Liver (tissue), 9 donors: Measurements from ENCODE around the gene FEZ2. TPM values are rescaled to one million over a fixed set of nuclear protein-coding genes. Genes with fewer than 3 reads are reported as not detected.

Experiments used
- DNase-seq: peaks from one replicate; pipeline ENCODE4 v3.0.0-alpha.2; 2017; ENCODE audit warnings: low spot score
- H3K27ac ChIP-seq, 2 donors: one replicate each; pipeline ENCODE4 v1.7.0; 2013; ENCODE audit warnings: inconsistent platforms in 2 of 2, low read length in 2 of 2, control low read depth in 1 of 2, low read depth in 1 of 2, mild to moderate bottlenecking in 1 of 2
- H3K27me3 ChIP-seq, 4 donors: one replicate each; pipeline versions ENCODE4 v1.6.1 to v1.7.0; 2013; ENCODE audit warnings: low read length in 3 of 4, inconsistent platforms in 1 of 4, mild to moderate bottlenecking in 1 of 4, moderate library complexity in 1 of 4; ENCODE audit not compliant: control insufficient read depth in 4 of 4, insufficient read depth in 4 of 4
- H3K36me3 ChIP-seq, 4 donors: one replicate each; pipeline versions ENCODE4 v1.6.1 to v1.7.0; 2013; ENCODE audit warnings: low read length in 3 of 4, mild to moderate bottlenecking in 3 of 4, low read depth in 1 of 4, moderate library complexity in 1 of 4; ENCODE audit not compliant: control insufficient read depth in 4 of 4, insufficient read depth in 3 of 4
- H3K4me1 ChIP-seq, 4 donors: one replicate each; pipeline versions ENCODE4 v1.6.1 to v1.7.0; 2013; ENCODE audit warnings: low read length in 3 of 4, mild to moderate bottlenecking in 3 of 4, moderate library complexity in 1 of 4; ENCODE audit not compliant: control insufficient read depth in 4 of 4, insufficient read depth in 4 of 4
- H3K4me3 ChIP-seq, 3 donors: one replicate each; pipeline versions ENCODE4 v1.6.1 to v1.7.0; 2013; ENCODE audit warnings: low read length in 3 of 3, control low read depth in 1 of 3, low read depth in 1 of 3, mild to moderate bottlenecking in 1 of 3
- H3K9ac ChIP-seq, 2 donors: one replicate each; pipeline ENCODE4 v1.7.0; 2013; ENCODE audit warnings: low read length in 2 of 2, mild to moderate bottlenecking in 2 of 2, moderate library complexity in 2 of 2, control low read depth in 1 of 2, low read depth in 1 of 2
- H3K9me3 ChIP-seq, 4 donors: one replicate each; pipeline versions ENCODE4 v1.6.1 to v1.7.0; 2013; ENCODE audit warnings: low read length in 3 of 4; ENCODE audit not compliant: control insufficient read depth in 4 of 4
- EGR1 ChIP-seq, 2 donors: IDR thresholded peaks; 2 replicates each; pipeline ENCODE4 v1.6.1; 2016 to 2018; ENCODE audit warnings: antibody characterized with exemption in 2 of 2, low read depth in 2 of 2
- FOXA1 ChIP-seq: IDR thresholded peaks from 2 replicates; pipeline ENCODE4 v1.6.1; 2016; ENCODE audit warnings: antibody characterized with exemption
- FOXA2 ChIP-seq: IDR thresholded peaks from 2 replicates; pipeline ENCODE4 v1.6.1; 2016; ENCODE audit warnings: antibody characterized with exemption
- GABPA ChIP-seq, 2 donors: IDR thresholded peaks in 1 of 2; conservative IDR thresholded peaks in 1 of 2; 2 replicates each; pipeline ENCODE4 v1.6.1; 2016; ENCODE audit warnings: antibody characterized with exemption in 2 of 2, mild to moderate bottlenecking in 1 of 2, moderate library complexity in 1 of 2
- HNF4A ChIP-seq, 2 donors: conservative IDR thresholded peaks; 2 replicates each; pipeline ENCODE4 v1.6.1; 2016; ENCODE audit warnings: antibody characterized with exemption in 2 of 2, mild to moderate bottlenecking in 2 of 2
- JUND ChIP-seq, 2 donors: IDR thresholded peaks; 2 replicates each; pipeline ENCODE4 v1.6.1; 2016; ENCODE audit warnings: antibody characterized with exemption in 2 of 2
- RAD21 ChIP-seq, 2 donors: IDR thresholded peaks; 2 replicates each; pipeline ENCODE4 v1.6.1; 2016; ENCODE audit warnings: antibody characterized with exemption in 2 of 2, mild to moderate bottlenecking in 2 of 2
- RXRA ChIP-seq, 2 donors: IDR thresholded peaks; 2 replicates each; pipeline ENCODE4 v1.6.1; 2017 to 2018; ENCODE audit warnings: antibody characterized with exemption in 2 of 2, mild to moderate bottlenecking in 1 of 2
- SP1 ChIP-seq: IDR thresholded peaks from 2 replicates; pipeline ENCODE4 v1.6.1; 2018; ENCODE audit warnings: antibody characterized with exemption, mild to moderate bottlenecking
- TAF1 ChIP-seq: conservative IDR thresholded peaks from 2 replicates; pipeline ENCODE4 v1.6.1; 2016; ENCODE audit warnings: antibody characterized with exemption, mild to moderate bottlenecking
- YY1 ChIP-seq: IDR thresholded peaks from 2 replicates; pipeline ENCODE4 v1.6.1; 2016; ENCODE audit warnings: antibody characterized with exemption, mild to moderate bottlenecking
- WGBS: extraction: QIAGEN DNeasy Blood & Tissue Kit; methylation state at CpG from one replicate; pipeline ENCODE4 v1.1.7; 2013; 5-methylcytosine and 5-hydroxymethylcytosine counted together
- polyA plus RNA-seq, 2 donors: library from polyadenylated mRNA; stranded (reverse) in 1 of 2; unstranded in 1 of 2; fragments of 200-250 nt in 1 of 2; fragments of >200 nt in 1 of 2; fragmentation: Nextera tagmentation in 1 of 2; extraction: Ambion mirVana in 1 of 2; gene quantifications; one replicate each; pipeline versions ENCODE4 v1.2.1 to v1.2.3, GENCODE V29; 2013 to 2015
- total RNA-seq, 2 donors: library from RNA; depleted of rRNA; stranded (reverse); fragments of >200 nt; gene quantifications; one replicate each; pipeline ENCODE4 v1.2.3, GENCODE V29; 2014
- TF ChIP-seq, protein P1 (sequence below): IDR thresholded peaks from 2 replicates; pipeline ENCODE4 v1.6.1; 2016; ENCODE audit warnings: antibody characterized with exemption
- TF ChIP-seq, protein P2 (sequence below): fragments of 150-350 bp; IDR thresholded peaks from 2 replicates; pipeline ENCODE4 v1.5.1; 2017; ENCODE audit warnings: improper control_type of control experiment, low read depth, low read length; ENCODE audit not compliant: missing input control
- TF ChIP-seq, protein P3 (sequence below): IDR thresholded peaks from 2 replicates; pipeline ENCODE4 v1.6.1; 2016; ENCODE audit warnings: antibody characterized with exemption
- TF ChIP-seq, protein P4 (sequence below): IDR thresholded peaks from 2 replicates; pipeline ENCODE4 v1.6.1; 2016; ENCODE audit warnings: antibody characterized with exemption
- donor health status: healthy.
- donor health status: healthy.
- donor health status: healthy.
- donor health status: healthy.
- donor health status: healthy.

The FEZ2 gene
- total and polyA plus RNA-seq, 4 donors = 11.9 to 16.1 (median 14.1) TPM

DNA sequence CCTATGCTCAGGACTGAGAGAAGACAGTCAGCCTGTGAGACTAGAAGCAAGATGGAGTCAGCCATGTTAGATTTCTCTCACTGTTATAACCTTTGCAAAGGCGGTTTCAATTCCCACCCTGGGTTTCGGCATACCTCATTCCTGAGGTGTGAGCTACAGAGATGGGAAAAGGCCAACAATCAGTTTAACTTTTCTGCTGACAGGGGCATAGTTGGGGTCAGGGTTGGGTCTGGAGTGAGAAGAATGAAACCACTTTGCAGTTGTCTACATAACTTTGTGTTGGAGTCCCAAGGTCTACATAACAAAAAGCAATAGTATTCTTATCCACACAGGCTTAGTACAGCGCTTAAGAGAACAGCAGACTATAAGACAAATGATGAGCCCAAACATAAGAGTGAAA lies 28.1 kb upstream of the FEZ2 start:
- H3K27ac ChIP-seq = no peak overlapping the region
- no peaks in the 10 kb centered on the region for H3K27me3 ChIP-seq
- WGBS = 98% methylated on average over 3 of the region's 3 CpGs
- H3K36me3 ChIP-seq = no peaks in the 10 kb centered on the region
- H3K9me3 ChIP-seq = peaks cover 4 to 8% (median 5%) of the 10 kb centered on the region in 4 donors
- no peak for DNase-seq
- H3K9ac ChIP-seq = no peak overlapping the region
- H3K4me1 ChIP-seq = no peaks in the 10 kb centered on the region
- no peak overlapping the region for H3K4me3 ChIP-seq
- TF ChIP-seq, protein P1, sequence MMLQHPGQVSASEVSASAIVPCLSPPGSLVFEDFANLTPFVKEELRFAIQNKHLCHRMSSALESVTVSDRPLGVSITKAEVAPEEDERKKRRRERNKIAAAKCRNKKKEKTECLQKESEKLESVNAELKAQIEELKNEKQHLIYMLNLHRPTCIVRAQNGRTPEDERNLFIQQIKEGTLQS = no peak
- TF ChIP-seq GABPA (IDR thresholded peaks at IDR 0.05 in 1 of 2, conservative IDR thresholded peaks at IDR 0.05 in 1 of 2) (no peak), SP1 (no peak)

DNA sequence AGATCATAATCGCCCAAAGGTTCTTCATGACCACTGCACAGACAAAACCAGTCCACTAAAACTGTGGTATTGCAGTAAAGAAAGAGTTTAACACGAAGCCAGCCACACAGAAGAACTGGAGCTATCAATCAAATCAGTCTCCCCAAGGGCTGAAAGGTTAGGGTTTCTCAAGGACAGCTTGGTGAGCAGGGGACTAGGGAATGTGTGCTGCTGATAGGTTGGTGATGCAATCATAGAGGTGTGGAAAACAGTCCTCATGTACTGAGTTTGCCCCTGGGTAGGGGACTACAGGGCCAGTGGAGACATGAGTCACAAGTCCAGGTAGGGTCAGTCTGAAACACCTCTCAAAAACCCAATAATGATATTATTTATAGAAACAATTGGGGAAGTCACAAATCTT lies 27.3 kb upstream of the FEZ2 start:
- 78% methylated on average over 2 of the region's 2 CpGs for WGBS
- Histone ChIP-seq H3K4me1 (no peaks in the 10 kb centered on the region), H3K36me3 (no peaks in the 10 kb centered on the region), H3K4me3 (peak overlapping the region in 1 of 3 donors; percentile 49), H3K9ac (no peak overlapping the region), H3K27ac (no peak overlapping the region), H3K9me3 (peaks cover 4 to 8% (median 5%) of the 10 kb centered on the region in 4 donors), H3K27me3 (no peaks in the 10 kb centered on the region)
- TF ChIP-seq RXRA (IDR thresholded peaks at IDR 0.05) (no peak), YY1 (no peak), TAF1 (no peak), EGR1 (IDR thresholded peaks at IDR 0.05; ENCODE audit: low read depth in 2 of 2) (no peak), RAD21 (IDR thresholded peaks at IDR 0.05) (no peak), SP1 (no peak), FOXA2 (no peak)
- TF ChIP-seq, protein P1 = no peak
- TF ChIP-seq, protein P2, sequence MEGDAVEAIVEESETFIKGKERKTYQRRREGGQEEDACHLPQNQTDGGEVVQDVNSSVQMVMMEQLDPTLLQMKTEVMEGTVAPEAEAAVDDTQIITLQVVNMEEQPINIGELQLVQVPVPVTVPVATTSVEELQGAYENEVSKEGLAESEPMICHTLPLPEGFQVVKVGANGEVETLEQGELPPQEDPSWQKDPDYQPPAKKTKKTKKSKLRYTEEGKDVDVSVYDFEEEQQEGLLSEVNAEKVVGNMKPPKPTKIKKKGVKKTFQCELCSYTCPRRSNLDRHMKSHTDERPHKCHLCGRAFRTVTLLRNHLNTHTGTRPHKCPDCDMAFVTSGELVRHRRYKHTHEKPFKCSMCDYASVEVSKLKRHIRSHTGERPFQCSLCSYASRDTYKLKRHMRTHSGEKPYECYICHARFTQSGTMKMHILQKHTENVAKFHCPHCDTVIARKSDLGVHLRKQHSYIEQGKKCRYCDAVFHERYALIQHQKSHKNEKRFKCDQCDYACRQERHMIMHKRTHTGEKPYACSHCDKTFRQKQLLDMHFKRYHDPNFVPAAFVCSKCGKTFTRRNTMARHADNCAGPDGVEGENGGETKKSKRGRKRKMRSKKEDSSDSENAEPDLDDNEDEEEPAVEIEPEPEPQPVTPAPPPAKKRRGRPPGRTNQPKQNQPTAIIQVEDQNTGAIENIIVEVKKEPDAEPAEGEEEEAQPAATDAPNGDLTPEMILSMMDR = no peak
- TF ChIP-seq, protein P3, sequence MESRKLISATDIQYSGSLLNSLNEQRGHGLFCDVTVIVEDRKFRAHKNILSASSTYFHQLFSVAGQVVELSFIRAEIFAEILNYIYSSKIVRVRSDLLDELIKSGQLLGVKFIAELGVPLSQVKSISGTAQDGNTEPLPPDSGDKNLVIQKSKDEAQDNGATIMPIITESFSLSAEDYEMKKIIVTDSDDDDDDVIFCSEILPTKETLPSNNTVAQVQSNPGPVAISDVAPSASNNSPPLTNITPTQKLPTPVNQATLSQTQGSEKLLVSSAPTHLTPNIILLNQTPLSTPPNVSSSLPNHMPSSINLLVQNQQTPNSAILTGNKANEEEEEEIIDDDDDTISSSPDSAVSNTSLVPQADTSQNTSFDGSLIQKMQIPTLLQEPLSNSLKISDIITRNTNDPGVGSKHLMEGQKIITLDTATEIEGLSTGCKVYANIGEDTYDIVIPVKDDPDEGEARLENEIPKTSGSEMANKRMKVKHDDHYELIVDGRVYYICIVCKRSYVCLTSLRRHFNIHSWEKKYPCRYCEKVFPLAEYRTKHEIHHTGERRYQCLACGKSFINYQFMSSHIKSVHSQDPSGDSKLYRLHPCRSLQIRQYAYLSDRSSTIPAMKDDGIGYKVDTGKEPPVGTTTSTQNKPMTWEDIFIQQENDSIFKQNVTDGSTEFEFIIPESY = no peak
- DNase-seq = no peak

DNA sequence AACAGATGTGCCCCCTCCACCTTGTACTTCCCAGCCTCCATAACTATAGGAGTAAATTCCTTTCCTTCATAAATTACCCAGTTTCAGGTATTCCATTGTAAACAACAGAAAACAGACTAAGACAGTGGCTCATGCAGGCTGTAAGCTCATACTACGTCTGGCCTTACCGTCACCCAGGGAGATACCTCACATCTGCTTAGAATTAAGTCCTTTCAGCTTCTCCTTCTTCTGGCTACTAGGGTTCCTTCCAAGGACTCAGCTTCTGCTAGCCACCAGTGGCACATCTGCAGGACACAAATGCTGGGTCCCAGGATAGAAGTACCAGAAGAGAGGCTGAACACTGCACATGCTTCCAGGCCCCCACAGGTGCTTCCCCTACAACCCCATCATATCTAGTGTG lies 22.4 kb upstream of the FEZ2 start:
- no peak overlapping the region for H3K27ac ChIP-seq
- no peaks in the 10 kb centered on the region for H3K4me1 ChIP-seq
- H3K4me3 ChIP-seq = no peak overlapping the region
- no peaks in the 10 kb centered on the region for H3K27me3 ChIP-seq
- no peak overlapping the region for H3K9ac ChIP-seq
- DNase-seq = no peak
- WGBS = 95% methylated on average over 2 of the region's 2 CpGs
- peaks cover 1 to 6% (median 2%) of the 10 kb centered on the region in 4 donors for H3K9me3 ChIP-seq
- H3K36me3 ChIP-seq = no peaks in the 10 kb centered on the region
- TF ChIP-seq GABPA (IDR thresholded peaks at IDR 0.05 in 1 of 2, conservative IDR thresholded peaks at IDR 0.05 in 1 of 2) = no peak
- TF ChIP-seq, protein P1 = no peak
- TF ChIP-seq FOXA1 = no peak
- TF ChIP-seq, protein P4, sequence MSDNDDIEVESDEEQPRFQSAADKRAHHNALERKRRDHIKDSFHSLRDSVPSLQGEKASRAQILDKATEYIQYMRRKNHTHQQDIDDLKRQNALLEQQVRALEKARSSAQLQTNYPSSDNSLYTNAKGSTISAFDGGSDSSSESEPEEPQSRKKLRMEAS = no peak
- TF ChIP-seq EGR1 (IDR thresholded peaks at IDR 0.05; ENCODE audit: low read depth in 2 of 2) = no peak
- TF ChIP-seq JUND (IDR thresholded peaks at IDR 0.05) = no peak
- no peak for TF ChIP-seq HNF4A (conservative IDR thresholded peaks at IDR 0.05)
- TF ChIP-seq TAF1 = no peak
- TF ChIP-seq, protein P2 = no peak
- TF ChIP-seq, protein P3 = no peak
- no peak for TF ChIP-seq SP1
